HEK293 (cell line): ENCODE data around the gene PRR22.
A peak's percentile ranks its signal among the peaks of the same experiment; 100 is the strongest.

Experiments
- EGR2 ChIP-seq: fragments of 450-650 bp; formaldehyde crosslinking; IDR thresholded peaks from 2 replicates; pipeline ENCODE4 v1.5.1; 2016; ENCODE audit warnings: low read depth, missing biosample characterization, missing genetic modification characterization
- FEZF1 ChIP-seq: fragments of 450-650 bp; formaldehyde crosslinking; IDR thresholded peaks from 2 replicates; pipeline ENCODE4 v1.5.1; 2016; ENCODE audit warnings: missing biosample characterization, missing genetic modification characterization
- SP7 ChIP-seq: fragments of 450-650 bp; formaldehyde crosslinking; IDR thresholded peaks from 2 replicates; pipeline ENCODE4 v1.5.1; 2016; ENCODE audit warnings: missing biosample characterization, missing genetic modification characterization
- ZBTB17 ChIP-seq: fragments of 450-650 bp; formaldehyde crosslinking; IDR thresholded peaks from 2 replicates; pipeline ENCODE4 v1.5.1; 2016; ENCODE audit warnings: missing biosample characterization, missing genetic modification characterization
- ZBTB20 ChIP-seq: fragments of 450-650 bp; formaldehyde crosslinking; IDR thresholded peaks from 2 replicates; pipeline ENCODE4 v1.5.1; 2016; ENCODE audit warnings: missing biosample characterization, missing genetic modification characterization
- ZFHX2 ChIP-seq: fragments of 450-650 bp; formaldehyde crosslinking; conservative IDR thresholded peaks from 2 replicates; pipeline ENCODE4 v1.5.1; 2016; ENCODE audit warnings: missing biosample characterization, missing genetic modification characterization
- ZIC2 ChIP-seq: fragments of 450-650 bp; formaldehyde crosslinking; IDR thresholded peaks from 2 replicates; pipeline ENCODE4 v1.5.1; 2016; ENCODE audit warnings: missing biosample characterization, missing genetic modification characterization
- ZNF19 ChIP-seq: fragments of 450-650 bp; formaldehyde crosslinking; IDR thresholded peaks from 2 replicates; pipeline ENCODE4; 2016; ENCODE audit warnings: missing biosample characterization, missing genetic modification characterization, low read depth
- ZNF404 ChIP-seq: fragments of 450-650 bp; formaldehyde crosslinking; IDR thresholded peaks from 2 replicates; pipeline ENCODE4 v1.5.1; 2017; ENCODE audit warnings: missing biosample characterization, missing genetic modification characterization
- ZNF473 ChIP-seq: fragments of 450-650 bp; formaldehyde crosslinking; IDR thresholded peaks from 2 replicates; pipeline ENCODE4 v1.5.1; 2017; ENCODE audit warnings: missing biosample characterization, missing genetic modification characterization
- ZNF555 ChIP-seq: fragments of 450-650 bp; formaldehyde crosslinking; conservative IDR thresholded peaks from 2 replicates; pipeline ENCODE4 v1.5.1; 2017; ENCODE audit warnings: missing biosample characterization, mild to moderate bottlenecking, missing genetic modification characterization, inconsistent platforms
- ZNF626 ChIP-seq: fragments of 450-650 bp; sonication (Bioruptor Pico); formaldehyde crosslinking; IDR thresholded peaks from 2 replicates; pipeline ENCODE4 v1.5.1; 2018; ENCODE audit warnings: missing biosample characterization, missing genetic modification characterization, inconsistent platforms
- ZNF701 ChIP-seq: fragments of 450-650 bp; formaldehyde crosslinking; IDR thresholded peaks from 2 replicates; pipeline ENCODE4 v1.5.1; 2016; ENCODE audit warnings: missing biosample characterization, missing genetic modification characterization
- ZNF792 ChIP-seq: fragments of 450-650 bp; formaldehyde crosslinking; IDR thresholded peaks from 2 replicates; pipeline ENCODE4 v1.5.1; 2016; ENCODE audit warnings: missing biosample characterization, missing genetic modification characterization
- TF ChIP-seq, protein P1 (sequence below): fragments of 450-650 bp; formaldehyde crosslinking; conservative IDR thresholded peaks from 2 replicates; pipeline ENCODE4 v1.5.1; 2016; ENCODE audit warnings: low read depth, missing biosample characterization, missing genetic modification characterization
- TF ChIP-seq, protein P2 (sequence below): fragments of 450-650 bp; formaldehyde crosslinking; IDR thresholded peaks from 2 replicates; pipeline ENCODE4 v1.5.0; 2017; ENCODE audit warnings: missing biosample characterization, missing genetic modification characterization, borderline replicate concordance
- TF ChIP-seq, protein P3 (sequence below): fragments of 450-650 bp; formaldehyde crosslinking; IDR thresholded peaks from 2 replicates; pipeline ENCODE4 v1.5.1; 2016; ENCODE audit warnings: missing biosample characterization, missing genetic modification characterization, borderline replicate concordance
- TF ChIP-seq, protein P4 (sequence below): fragments of 450-650 bp; formaldehyde crosslinking; IDR thresholded peaks from 2 replicates; pipeline ENCODE4 v1.5.1; 2016; ENCODE audit warnings: missing biosample characterization, missing genetic modification characterization
- TF ChIP-seq, protein P5 (sequence below): fragments of 450-650 bp; formaldehyde crosslinking; IDR thresholded peaks from 2 replicates; pipeline ENCODE4 v1.5.1; 2016; ENCODE audit warnings: missing biosample characterization, missing genetic modification characterization
- TF ChIP-seq, protein P6 (sequence below): fragments of 450-650 bp; formaldehyde crosslinking; IDR thresholded peaks from 2 replicates; pipeline ENCODE4 v1.5.1; 2016; ENCODE audit warnings: missing biosample characterization, missing genetic modification characterization

PRR22 gene

DNA sequence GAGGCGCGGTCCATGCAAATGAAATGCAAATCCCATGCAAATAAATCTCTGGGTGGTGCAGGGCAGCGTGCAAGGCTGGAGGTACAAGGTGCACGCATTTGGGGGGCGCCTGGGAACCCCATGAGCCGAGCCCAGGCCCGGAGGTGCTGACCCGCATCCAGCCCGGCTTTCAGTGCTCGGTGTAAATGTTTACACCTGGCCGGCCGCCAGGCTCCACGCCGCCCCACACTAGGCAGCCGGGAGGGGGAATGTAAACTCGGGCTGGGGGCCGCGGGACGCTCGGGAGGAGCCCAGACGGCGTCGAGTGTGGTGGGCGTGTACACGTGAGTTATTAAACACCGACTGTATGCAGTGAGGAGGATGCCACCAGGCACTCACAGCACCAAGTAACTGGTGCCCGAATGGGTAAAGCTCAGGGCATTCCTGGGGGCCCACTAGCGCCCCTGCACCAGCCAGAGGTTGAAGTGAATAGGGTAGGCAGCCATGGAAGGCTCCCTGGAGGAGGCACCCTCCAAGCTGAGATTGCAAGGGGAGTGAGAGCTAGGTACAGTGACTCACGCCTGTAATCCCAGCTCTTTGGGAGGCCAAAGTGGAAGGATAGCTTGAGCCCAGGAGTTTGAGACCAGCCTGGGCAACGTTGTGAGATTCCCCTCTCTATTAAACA, 37.8 kb upstream of the PRR22 start (continued):
- TF ChIP-seq, protein P1, sequence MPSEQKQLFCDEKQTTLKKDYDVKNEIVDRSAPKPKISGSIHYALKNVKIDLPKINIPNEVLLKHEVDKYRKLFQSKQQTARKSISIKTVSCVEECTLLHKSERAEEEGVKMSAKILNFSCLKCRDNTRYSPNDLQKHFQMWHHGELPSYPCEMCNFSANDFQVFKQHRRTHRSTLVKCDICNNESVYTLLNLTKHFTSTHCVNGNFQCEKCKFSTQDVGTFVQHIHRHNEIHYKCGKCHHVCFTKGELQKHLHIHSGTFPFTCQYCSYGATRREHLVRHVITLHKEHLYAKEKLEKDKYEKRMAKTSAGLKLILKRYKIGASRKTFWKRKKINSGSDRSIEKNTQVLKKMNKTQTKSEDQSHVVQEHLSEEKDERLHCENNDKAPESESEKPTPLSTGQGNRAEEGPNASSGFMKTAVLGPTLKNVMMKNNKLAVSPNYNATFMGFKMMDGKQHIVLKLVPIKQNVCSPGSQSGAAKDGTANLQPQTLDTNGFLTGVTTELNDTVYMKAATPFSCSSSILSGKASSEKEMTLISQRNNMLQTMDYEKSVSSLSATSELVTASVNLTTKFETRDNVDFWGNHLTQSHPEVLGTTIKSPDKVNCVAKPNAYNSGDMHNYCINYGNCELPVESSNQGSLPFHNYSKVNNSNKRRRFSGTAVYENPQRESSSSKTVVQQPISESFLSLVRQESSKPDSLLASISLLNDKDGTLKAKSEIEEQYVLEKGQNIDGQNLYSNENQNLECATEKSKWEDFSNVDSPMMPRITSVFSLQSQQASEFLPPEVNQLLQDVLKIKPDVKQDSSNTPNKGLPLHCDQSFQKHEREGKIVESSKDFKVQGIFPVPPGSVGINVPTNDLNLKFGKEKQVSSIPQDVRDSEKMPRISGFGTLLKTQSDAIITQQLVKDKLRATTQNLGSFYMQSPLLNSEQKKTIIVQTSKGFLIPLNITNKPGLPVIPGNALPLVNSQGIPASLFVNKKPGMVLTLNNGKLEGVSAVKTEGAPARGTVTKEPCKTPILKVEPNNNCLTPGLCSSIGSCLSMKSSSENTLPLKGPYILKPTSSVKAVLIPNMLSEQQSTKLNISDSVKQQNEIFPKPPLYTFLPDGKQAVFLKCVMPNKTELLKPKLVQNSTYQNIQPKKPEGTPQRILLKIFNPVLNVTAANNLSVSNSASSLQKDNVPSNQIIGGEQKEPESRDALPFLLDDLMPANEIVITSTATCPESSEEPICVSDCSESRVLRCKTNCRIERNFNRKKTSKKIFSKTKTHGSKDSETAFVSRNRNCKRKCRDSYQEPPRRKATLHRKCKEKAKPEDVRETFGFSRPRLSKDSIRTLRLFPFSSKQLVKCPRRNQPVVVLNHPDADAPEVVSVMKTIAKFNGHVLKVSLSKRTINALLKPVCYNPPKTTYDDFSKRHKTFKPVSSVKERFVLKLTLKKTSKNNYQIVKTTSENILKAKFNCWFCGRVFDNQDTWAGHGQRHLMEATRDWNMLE = no peak
- peak; percentile 16; the same call in 1 of the 2 replicates for TF ChIP-seq ZFHX2
- no peak for TF ChIP-seq ZNF555 (tag by site-specific recombination)
- no peak for TF ChIP-seq ZNF626 (tag by site-specific recombination)
- 0 out of 2 replicates have a peak, but pooled peaks have one; percentile 29 for TF ChIP-seq ZBTB20
- TF ChIP-seq, protein P2, sequence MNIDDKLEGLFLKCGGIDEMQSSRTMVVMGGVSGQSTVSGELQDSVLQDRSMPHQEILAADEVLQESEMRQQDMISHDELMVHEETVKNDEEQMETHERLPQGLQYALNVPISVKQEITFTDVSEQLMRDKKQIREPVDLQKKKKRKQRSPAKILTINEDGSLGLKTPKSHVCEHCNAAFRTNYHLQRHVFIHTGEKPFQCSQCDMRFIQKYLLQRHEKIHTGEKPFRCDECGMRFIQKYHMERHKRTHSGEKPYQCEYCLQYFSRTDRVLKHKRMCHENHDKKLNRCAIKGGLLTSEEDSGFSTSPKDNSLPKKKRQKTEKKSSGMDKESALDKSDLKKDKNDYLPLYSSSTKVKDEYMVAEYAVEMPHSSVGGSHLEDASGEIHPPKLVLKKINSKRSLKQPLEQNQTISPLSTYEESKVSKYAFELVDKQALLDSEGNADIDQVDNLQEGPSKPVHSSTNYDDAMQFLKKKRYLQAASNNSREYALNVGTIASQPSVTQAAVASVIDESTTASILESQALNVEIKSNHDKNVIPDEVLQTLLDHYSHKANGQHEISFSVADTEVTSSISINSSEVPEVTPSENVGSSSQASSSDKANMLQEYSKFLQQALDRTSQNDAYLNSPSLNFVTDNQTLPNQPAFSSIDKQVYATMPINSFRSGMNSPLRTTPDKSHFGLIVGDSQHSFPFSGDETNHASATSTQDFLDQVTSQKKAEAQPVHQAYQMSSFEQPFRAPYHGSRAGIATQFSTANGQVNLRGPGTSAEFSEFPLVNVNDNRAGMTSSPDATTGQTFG = no peak
- no peak for TF ChIP-seq ZNF19 (tag by site-specific recombination)
- TF ChIP-seq, protein P3, sequence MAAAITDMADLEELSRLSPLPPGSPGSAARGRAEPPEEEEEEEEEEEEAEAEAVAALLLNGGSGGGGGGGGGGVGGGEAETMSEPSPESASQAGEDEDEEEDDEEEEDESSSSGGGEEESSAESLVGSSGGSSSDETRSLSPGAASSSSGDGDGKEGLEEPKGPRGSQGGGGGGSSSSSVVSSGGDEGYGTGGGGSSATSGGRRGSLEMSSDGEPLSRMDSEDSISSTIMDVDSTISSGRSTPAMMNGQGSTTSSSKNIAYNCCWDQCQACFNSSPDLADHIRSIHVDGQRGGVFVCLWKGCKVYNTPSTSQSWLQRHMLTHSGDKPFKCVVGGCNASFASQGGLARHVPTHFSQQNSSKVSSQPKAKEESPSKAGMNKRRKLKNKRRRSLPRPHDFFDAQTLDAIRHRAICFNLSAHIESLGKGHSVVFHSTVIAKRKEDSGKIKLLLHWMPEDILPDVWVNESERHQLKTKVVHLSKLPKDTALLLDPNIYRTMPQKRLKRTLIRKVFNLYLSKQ (tag by site-specific recombination) = no peak
- TF ChIP-seq ZBTB17 (tag by site-specific recombination) = no peak
- TF ChIP-seq ZNF792 (tag by site-specific recombination) = peak; percentile 55; the same call in 1 of the 2 replicates
- TF ChIP-seq ZNF404 (tag by site-specific recombination) = no peak
- TF ChIP-seq, protein P4, sequence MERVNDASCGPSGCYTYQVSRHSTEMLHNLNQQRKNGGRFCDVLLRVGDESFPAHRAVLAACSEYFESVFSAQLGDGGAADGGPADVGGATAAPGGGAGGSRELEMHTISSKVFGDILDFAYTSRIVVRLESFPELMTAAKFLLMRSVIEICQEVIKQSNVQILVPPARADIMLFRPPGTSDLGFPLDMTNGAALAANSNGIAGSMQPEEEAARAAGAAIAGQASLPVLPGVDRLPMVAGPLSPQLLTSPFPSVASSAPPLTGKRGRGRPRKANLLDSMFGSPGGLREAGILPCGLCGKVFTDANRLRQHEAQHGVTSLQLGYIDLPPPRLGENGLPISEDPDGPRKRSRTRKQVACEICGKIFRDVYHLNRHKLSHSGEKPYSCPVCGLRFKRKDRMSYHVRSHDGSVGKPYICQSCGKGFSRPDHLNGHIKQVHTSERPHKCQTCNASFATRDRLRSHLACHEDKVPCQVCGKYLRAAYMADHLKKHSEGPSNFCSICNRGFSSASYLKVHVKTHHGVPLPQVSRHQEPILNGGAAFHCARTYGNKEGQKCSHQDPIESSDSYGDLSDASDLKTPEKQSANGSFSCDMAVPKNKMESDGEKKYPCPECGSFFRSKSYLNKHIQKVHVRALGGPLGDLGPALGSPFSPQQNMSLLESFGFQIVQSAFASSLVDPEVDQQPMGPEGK = peak; percentile 54; the same call in 1 of the 2 replicates
- TF ChIP-seq ZNF473 = no peak
- TF ChIP-seq, protein P5, sequence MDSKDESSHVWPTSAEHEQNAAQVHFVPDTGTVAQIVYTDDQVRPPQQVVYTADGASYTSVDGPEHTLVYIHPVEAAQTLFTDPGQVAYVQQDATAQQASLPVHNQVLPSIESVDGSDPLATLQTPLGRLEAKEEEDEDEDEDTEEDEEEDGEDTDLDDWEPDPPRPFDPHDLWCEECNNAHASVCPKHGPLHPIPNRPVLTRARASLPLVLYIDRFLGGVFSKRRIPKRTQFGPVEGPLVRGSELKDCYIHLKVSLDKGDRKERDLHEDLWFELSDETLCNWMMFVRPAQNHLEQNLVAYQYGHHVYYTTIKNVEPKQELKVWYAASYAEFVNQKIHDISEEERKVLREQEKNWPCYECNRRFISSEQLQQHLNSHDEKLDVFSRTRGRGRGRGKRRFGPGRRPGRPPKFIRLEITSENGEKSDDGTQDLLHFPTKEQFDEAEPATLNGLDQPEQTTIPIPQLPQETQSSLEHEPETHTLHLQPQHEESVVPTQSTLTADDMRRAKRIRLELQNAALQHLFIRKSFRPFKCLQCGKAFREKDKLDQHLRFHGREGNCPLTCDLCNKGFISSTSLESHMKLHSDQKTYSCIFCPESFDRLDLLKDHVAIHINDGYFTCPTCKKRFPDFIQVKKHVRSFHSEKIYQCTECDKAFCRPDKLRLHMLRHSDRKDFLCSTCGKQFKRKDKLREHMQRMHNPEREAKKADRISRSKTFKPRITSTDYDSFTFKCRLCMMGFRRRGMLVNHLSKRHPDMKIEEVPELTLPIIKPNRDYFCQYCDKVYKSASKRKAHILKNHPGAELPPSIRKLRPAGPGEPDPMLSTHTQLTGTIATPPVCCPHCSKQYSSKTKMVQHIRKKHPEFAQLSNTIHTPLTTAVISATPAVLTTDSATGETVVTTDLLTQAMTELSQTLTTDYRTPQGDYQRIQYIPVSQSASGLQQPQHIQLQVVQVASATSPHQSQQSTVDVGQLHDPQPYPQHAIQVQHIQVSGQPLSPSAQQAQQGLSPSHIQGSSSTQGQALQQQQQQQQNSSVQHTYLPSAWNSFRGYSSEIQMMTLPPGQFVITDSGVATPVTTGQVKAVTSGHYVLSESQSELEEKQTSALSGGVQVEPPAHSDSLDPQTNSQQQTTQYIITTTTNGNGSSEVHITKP (tag by site-specific recombination) = no peak
- TF ChIP-seq ZNF701 (tag by site-specific recombination) = no peak
- no peak for TF ChIP-seq FEZF1 (tag by site-specific recombination)
- no peak for TF ChIP-seq EGR2 (tag by site-specific recombination)
- peak; percentile 57 for TF ChIP-seq ZIC2
- TF ChIP-seq, protein P6, sequence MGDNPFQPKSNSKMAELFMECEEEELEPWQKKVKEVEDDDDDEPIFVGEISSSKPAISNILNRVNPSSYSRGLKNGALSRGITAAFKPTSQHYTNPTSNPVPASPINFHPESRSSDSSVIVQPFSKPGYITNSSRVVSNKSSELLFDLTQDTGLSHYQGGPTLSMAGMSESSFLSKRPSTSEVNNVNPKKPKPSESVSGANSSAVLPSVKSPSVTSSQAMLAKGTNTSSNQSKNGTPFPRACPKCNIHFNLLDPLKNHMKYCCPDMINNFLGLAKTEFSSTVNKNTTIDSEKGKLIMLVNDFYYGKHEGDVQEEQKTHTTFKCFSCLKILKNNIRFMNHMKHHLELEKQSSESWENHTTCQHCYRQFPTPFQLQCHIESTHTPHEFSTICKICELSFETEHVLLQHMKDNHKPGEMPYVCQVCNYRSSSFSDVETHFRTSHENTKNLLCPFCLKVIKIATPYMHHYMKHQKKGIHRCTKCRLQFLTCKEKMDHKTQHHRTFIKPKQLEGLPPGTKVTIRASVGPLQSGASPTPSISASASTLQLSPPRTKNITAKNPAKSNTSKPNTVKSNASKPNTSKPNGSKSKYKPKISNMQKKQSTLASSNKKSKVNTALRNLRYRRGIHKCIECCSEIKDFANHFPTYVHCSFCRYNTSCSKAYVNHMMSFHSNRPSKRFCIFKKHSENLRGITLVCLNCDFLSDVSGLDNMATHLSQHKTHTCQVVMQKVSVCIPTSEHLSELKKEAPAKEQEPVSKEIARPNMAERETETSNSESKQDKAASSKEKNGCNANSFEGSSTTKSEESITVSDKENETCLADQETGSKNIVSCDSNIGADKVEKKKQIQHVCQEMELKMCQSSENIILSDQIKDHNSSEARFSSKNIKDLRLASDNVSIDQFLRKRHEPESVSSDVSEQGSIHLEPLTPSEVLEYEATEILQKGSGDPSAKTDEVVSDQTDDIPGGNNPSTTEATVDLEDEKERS (tag by site-specific recombination) = no peak
- no peak for TF ChIP-seq SP7 (tag by site-specific recombination)
